Left renal pelvis (tissue), 4 donors: ENCODE data around the gene KNSTRN. TPM values are rescaled to one million over a fixed set of nuclear protein-coding genes. Genes with fewer than 3 reads are reported as not detected.

ENCODE experiments used
- DNase-seq, 4 donors: peaks; one replicate each; pipeline ENCODE4 v3.0.0-alpha.2; 2013; ENCODE audit warnings: low read depth in 4 of 4, low spot score in 3 of 4
- polyA plus RNA-seq, 4 donors: library from polyadenylated mRNA; unstranded; fragments of 120-200 nt; gene quantifications; one replicate each; pipeline ENCODE4 v1.2.1, GENCODE V29; 2013; ENCODE audit not compliant: insufficient read length in 4 of 4

The KNSTRN gene
- polyA plus RNA-seq, 4 donors, result 24.1 to 38.5 (median 32.8) TPM

DNA sequence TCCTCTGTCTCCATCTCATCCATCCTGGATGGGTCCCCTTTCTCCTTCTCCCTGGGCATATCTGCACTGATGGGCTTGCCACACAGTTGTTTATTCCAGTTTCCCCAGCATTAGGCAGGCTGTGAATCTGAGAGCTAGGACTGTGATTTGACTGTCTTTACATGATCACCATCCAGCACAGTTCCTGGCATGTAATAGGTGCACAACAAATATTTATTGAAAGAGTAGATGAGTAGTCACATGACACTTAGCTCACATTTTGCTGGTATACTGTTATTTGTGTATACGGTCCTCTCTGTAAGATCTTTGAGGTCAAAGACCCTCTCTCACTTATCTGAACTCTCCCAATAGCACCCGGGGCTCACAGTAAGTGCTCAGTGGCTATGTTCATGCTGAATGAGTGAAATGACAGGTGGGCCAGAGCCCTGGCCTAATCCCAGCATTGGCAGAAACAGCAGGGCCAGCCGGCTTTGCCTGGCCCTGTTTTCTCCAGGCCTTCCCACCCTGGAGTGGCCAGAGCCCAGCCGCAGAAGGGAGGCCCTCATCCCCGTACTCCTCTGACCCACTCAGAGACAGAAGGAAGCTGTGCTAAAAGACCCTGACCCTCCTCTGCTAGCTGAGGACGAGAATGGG lies 42.1 kb downstream of the KNSTRN start:
- no peak for DNase-seq

DNA sequence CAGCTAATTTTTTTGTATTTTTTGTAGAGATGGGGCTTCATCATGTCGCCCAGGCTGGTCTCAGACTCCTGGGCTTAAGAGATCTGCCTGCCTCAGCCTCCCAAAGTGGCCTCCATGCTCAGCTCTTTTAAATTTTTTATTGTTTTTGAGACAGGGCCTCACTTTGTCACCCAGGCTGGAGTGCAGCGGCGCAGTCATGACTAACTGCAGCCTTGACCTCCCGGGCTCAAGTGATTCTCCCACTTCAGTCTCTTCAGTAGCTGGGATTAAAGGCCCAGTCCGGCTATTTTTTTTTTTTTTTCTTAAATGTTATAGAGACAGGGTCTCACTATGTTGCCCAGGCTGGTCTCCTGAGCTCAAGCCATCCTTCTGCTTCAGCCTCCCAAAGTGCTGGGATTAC lies 43.2 kb downstream of the KNSTRN start:
- no peak for DNase-seq

DNA sequence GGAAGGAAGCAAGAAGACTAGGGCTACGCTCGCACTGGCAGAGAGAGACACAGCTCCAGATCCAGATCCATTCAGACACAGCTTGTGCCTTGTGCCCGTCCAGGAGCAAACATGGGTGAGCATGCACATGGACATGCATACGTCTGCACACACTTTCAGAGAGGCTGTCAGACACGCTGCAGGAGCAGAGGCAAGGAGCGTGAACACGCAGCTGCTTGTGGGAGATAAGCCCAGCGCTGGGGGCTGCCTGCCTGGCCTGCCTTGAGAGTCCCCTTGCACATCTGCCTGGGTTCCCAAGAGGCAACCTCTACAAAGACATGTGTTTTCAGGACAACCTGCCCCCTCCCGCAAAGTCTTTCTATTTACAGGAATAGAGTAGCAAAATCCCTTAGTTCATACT lies 44.7 kb downstream of the KNSTRN start:
- DNase-seq, result no peak

DNA sequence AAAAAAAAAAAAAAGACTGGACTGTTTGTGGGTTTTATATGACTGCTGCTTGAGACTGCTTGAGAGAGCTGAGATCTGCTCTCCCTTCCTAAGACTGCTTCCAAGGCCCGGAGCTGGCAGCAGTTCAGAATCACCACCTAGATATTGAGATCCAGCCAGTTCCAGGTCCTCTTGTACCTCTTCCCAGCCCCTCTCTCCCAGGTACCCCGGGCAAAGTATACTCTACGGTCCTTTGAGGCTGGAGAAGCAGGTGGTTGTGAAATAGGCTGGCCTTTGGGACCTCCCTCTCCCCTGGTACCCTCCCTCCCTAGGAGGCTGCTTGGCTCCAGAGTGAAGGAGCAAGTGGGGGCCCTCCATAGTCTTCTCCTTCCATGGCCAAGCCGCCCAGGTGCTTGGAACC lies 45.7 kb downstream of the KNSTRN start:
- no peak for DNase-seq

DNA sequence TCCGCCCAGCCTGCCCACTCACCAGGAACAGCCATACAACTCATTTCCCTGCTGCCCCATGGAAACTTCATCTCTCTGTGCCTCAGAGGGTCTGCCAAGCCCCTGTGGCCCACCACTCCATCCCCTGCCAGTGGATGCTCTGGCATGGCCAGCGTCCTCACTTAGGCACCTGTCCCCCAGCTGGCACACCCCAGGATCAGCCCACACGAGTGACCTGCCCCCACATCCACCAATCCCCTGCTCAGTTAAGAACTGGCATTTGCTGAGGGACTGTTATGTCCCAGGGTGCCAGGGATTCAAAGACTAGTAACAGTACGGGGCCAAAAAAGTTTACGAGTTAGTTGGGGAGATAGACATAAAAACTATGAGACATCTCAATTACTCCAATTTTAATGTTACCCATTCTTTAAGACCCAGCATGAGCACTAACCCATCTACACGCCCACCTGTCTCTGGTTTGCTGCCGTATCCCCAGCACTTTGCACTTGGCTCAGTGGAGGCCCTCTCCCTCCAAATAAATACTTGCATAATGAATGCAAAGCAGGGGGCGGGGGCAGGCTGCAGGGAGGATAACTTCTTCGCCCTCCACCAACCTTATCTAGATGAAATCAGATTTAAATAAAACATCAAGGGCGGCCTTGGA lies 46.7 kb downstream of the KNSTRN start:
- DNase-seq, result no peak

DNA sequence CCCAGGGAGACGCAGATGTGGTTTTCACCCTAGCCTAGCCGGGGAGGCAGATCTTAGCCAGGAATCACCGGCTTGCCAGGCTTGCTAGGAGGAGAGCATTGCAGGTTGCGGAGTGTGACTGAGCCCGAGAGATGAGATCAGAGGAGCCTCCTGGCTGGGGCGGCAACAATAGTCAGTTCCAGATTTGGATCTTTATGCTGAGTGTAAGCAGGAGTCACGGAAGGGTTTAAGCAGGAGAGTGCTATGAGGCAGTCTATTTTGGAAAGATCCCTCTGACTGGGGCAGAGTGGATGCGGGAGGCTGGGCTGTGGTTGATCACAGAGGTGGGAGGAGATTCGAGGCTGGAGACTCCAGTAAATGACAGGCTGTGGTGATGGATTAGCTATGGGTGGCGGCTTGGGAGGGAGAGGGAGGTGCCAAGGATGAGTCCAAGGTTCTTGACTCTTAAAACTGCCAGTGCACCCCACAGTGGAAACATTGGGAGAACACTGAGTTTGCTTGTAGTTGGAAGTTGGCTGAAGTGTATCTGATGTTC lies 47.8 kb downstream of the KNSTRN start:
- DNase-seq, result no peak

DNA sequence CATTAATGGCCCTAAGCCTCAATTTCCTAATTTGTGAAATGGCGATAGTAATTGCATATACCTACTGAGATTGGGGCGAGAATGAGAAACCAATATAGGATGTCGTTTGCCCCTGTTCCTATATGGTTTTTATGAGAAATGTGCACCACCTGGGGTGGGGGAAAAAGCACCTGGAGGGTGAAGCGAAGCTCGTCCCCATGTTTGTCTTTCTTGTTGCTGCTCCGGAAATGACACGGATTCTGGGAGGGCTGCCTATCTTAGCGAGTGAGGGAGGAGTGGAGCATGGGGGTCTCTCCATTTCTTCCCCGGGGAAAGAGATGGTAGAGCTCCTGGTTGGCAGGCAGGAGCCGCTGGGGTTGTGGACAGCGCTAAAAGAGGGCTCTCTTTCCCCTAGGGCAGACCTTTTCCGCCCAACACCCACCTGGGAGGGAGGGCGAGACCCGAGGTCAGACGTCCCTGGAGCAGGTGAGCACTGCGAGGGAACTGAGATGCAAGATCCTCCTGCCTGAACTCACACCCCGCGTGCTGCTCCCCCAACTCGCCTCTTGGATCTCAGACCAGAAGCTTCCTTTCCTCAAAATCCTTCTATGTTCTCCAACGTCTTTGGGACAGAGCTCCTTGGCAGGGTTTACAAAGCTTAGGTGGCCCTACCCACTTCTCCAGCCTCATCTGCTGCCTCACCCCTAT lies 52.6 kb downstream of the KNSTRN start:
- no peak for DNase-seq

DNA sequence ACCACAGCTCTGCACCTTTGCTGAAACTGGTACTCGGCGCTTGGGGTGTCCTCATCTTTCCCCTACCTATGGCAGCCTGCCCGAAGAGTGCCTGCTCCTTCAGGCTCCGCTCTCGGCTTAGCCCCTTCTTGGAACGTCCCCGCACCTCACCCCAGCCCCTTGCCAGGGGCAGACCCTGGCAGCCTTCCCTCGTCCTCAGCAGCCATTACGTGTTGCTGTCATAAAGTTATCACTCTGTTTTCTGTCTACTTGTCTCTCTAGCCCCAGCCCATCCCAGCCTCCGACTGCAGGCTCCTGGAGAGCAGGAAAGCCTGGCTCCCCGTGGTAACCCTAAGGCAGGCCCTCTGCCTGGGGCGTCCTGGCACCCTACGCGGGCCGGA lies 53.2 kb downstream of the KNSTRN start:
- no peak for DNase-seq

- no peak for DNase-seq
These were observed 53.8 kb downstream of the KNSTRN start for GRCh38 chr15:40436116-40436891.

GRCh38 chr15:40436892-40437751 lies 54.6 kb downstream of the KNSTRN start:
- DNase-seq, result no peak

GRCh38 chr15:40437752-40438687 lies 55.5 kb downstream of the KNSTRN start:
- no peak for DNase-seq

- DNase-seq, result no peak
These were observed 56.2 kb downstream of the KNSTRN start for GRCh38 chr15:40438712-40439111.

DNA sequence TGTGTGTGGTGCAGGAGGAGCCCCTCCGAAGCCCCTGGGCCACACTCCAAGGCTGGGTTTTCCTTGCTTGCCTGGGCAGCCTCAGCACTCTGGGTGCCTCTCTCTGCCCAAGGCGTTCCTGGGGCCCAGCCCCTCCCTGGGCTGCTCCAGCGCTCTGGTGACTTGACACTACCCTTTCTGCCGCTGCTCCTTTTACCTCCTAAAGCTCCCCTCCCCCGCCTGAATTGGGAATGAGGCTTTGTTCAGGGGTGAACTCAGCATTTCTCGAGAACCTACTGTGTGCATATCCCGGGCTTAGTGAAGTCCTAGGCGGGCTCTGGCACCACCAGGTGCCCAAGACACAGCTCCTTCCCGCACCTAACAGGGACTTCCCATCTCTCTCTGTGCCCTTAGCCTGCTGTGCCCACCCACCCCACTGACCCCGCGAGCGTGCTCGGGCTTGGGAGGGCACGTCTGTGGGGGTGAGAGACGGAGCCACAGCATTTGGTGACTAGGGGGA lies 57.0 kb downstream of the KNSTRN start:
- no peak for DNase-seq

DNA sequence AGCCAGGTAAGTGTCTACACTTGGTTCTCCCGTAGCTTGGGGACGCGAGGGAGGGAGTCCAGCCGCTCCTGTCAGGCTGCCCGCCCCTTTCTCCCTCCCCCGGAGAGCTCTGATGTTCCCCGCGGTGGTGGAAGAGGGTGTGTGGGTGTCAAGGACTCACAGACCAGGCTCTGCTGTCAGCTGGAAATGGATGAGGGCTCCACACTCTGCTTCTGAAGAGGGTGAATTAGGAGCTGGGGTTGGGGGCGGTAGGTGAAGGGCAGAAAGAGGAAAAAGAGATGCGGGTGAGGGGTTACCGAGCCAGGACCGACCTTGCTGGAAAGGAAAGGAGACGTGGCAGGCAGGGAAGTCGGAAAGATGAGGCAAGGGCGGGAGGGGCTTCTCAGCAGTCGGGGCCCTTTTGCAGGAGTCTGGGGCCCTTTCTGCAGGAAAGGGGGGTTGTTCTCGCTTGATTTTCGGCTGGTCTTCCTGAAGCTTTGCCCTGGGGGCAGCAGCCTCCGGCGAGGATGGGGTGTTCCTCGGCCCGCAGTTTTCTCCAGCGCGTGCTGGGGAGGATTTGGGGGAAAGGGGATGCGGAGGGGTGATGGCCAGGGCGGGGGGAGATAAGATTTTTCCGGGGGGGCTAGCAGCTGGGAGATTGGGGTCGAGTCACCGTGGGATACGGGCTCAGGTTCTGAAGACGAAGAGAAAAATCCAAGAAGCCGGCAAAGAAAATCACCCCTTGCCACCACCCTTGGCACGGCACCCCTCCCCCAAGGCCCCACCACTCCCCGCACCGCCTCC lies 57.6 kb downstream of the KNSTRN start:
- DNase-seq, result no peak

DNA sequence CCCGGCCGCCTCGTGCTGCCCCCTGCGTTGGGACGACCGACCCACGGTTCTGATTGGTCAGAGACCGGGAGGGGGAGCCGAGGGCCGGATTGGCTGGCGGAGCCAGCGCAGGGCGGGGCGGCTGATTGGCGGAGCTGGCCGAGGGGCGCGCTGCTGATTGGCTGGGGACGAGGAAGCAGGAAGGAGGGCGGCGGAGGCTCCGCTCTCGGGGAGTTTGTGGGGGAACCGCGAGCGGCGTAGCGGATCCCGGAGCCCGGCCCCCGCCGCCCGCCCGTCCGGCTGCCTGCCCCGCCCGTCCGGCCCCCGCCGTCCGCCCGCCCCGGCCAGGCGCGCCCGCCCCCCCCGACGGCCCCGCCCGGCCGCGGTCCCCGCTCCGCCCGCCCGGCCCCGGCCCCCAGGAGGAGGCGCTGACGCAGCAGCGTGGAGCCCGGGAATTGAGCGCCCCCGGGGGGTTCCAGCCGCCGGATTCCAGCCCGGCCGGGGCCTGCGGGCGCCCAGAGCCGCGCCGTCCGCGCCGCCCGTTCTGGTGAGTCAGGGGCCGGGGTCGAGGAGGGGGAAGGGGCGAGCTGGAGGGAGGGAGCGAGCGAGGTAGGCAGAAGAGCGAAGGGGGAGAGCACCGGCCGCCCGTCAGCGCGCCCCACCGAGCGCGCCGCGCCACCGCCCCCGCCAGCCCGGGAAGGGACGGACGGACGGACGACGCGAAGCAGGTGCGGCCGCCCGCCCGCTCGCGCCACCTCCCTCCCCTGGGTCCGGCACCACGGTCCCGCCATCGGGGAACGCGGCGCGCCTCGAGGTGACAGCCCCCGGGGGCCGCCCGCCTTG lies 58.4 kb downstream of the KNSTRN start, which contains the start of gene BAHD1:
BAHD1 (plus strand) TSS at position 211 of the 822 bp plus-strand sequence. CDS start 17,512 bp downstream, outside the sequence.
- peak; percentile 79 to 89 (median 86) for DNase-seq

DNA sequence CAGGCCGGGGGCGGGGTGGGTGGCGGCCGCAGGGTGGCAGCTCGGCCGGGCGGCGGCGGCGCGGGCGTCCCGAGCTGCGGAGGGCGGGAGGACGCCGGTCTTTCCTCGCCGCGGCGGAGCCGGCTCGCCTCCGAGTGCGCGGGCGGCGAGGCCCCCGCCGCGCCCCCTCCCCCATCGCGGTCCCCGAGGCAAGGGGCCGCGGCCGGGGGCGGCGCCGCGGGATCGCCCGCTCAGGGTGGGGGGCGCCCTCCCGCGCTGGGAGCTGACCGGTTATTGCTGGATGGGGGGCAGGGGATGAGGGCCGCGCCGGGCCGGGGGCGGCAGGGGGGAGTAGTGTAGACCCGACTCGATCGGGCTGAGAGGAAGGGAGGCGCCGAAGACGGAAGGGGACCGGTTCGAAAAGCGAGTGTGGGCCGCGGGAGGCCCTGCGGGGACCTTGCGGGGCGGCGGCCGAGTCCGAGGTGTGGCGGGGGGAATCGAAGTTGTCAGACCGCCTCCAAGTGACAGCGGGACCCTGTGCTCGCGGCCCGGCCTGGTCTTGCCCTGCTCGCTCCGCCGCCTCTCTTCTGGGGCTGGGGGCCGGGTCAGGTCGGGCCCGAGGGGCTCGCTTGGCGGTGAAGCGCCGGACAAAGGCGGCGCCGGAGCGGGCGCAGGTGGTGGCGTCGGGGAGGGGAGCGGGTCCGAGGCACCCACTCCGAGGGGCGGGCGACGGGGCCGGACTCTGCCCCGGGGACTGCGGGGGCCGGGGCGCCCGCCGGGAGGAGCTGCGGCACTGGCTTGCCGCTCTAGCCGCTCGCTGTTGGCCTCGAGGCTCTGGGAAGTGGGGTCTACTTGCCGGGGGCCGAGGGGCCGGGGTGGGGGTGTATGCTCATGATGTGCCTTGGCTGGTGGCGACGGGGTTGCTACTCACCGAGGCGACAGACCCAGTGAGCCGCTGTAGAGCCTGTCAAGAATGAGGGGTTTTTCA lies 59.3 kb downstream of the KNSTRN start:
- DNase-seq, result no peak
